Stimulated activated CD8-positive, alpha-beta memory T cell treated with anti-CD3 and anti-CD28 coated beads, Interleukin-12 subunit alpha, Interleukin-12 subunit beta, amount 100 ng/mL, for 1 hour (primary cell): ENCODE results near the gene CENPH.
"Not testable (repeated sequence)": the region's sequence is repeated elsewhere in the genome, so short reads cannot be mapped to it uniquely, and the experiment has no call there.

Experiments
- DNase-seq: peaks from one replicate; pipeline ENCODE4 v3.0.0-alpha.2; 2020; ENCODE audit warnings: low read depth

CENPH gene

GRCh38 chr5:69250593-69250992, 61.2 kb downstream of the CENPH start:
- no peak for DNase-seq

- no peak for DNase-seq
Measured at GRCh38 chr5:69252437-69252836, 63.1 kb downstream of the CENPH start.

- not testable (repeated sequence) for DNase-seq
Measured at GRCh38 chr5:69255940-69256339, 66.6 kb downstream of the CENPH start.

GRCh38 chr5:69257577-69257976, 68.2 kb downstream of the CENPH start:
- DNase-seq = no peak
